Cardiac fibroblast (primary cell): ENCODE results near the gene SFI1.

Experiments
- DNase-seq, 2 donors: peaks; one replicate each; pipeline versions ENCODE4 v3.0.0 to v3.0.0-alpha.2; 2010; ENCODE audit warnings: low read depth in 2 of 2
- H3K4me3 ChIP-seq, 2 donors: replicated peaks in 1 of 2; 1 replicate in 1 of 2; 2 replicates in 1 of 2; pipeline ENCODE4 v1.5.1; 2011; ENCODE audit warnings: low read depth in 2 of 2, low read length in 2 of 2, mild to moderate bottlenecking in 2 of 2, moderate library complexity in 1 of 2
- CTCF ChIP-seq: IDR thresholded peaks from one replicate; pipeline ENCODE4 v1.5.1; 2011; ENCODE audit warnings: low read depth, mild to moderate bottlenecking, low read length, inconsistent platforms

The SFI1 gene

DNA sequence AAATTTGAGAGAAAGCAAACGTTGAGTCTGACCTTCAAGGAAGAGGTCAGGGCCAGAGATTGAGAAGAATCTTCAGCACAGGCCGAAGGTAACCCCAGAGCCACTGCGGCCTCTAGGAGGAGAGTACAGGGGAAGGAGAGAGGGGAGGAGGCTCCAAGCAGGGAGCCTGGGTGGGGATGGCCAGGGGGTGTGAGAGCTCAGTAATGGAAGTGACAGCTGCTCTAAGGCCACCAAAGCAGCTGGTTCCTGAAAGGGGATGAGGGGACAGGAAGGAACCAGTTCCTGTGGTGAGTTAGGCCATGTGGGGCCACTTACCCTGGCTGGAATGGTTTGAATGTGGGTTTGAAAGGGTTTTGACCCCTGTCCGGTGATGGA is 119.6 kb downstream of the SFI1 start:
- H3K4me3 ChIP-seq = no peak overlapping the region
- DNase-seq = no peak
- TF ChIP-seq CTCF = no peak

DNA sequence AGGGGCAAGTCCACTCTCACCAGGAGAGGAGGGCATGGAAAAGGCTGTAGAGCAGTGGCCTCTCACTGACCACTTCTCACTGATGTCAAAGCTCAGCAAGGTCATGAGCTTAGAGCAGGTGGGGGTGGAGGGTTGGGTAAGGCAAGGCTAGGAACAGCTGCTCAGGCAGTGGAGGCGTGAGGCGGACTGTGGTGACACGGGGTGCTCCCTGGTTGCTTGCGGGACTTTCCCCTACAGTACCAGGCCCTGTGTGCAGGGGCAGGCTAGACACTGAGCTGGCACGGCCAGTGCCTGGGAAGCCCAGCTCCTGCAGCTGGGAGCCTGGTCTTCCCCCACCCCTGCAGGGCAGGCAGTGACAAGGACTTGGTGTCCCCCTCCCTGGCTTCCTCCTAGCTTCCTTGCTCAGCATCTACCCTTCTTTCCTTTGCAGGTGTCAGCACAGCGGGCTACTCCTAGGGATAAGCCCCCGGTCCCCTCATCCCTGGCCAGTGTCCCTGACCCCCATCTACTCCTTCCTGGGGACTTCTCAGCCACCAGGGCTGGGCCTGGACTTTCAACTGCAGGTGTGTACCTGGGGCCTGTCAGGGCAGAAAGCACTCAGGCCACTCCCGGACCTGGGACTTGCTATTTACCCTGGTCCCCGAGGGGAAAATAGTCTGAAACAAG is 120.1 kb downstream of the SFI1 start:
- no peak for TF ChIP-seq CTCF
- H3K4me3 ChIP-seq = no peak overlapping the region
- DNase-seq = no peak

DNA sequence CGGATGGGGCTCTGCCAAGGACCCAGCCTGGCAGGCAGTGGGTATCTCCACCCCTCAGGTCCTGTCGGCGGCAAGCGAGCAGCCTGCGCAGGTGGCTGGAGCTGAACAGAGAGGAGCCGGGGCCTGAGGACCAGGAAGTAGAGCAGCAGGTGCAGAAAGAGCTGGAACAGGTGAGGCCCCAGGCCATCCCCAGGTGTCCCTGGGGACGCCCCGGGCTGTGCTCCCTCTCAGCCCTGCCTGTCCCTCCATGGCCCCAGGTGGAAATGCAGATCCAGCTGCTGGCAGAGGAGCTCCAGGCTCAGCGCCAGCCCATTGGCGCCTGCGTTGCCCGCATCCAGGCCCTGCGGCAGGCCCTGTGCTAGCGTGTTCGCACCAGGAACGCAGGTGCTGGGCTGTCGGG is 121.7 kb downstream of the SFI1 start:
- TF ChIP-seq CTCF = no peak
- no peak for DNase-seq
- no peak overlapping the region for H3K4me3 ChIP-seq

- no peak for DNase-seq
- TF ChIP-seq CTCF = no peak
Observed at GRCh38 chr22:31618471-31619176, 122.3 kb downstream of the SFI1 start.

DNA sequence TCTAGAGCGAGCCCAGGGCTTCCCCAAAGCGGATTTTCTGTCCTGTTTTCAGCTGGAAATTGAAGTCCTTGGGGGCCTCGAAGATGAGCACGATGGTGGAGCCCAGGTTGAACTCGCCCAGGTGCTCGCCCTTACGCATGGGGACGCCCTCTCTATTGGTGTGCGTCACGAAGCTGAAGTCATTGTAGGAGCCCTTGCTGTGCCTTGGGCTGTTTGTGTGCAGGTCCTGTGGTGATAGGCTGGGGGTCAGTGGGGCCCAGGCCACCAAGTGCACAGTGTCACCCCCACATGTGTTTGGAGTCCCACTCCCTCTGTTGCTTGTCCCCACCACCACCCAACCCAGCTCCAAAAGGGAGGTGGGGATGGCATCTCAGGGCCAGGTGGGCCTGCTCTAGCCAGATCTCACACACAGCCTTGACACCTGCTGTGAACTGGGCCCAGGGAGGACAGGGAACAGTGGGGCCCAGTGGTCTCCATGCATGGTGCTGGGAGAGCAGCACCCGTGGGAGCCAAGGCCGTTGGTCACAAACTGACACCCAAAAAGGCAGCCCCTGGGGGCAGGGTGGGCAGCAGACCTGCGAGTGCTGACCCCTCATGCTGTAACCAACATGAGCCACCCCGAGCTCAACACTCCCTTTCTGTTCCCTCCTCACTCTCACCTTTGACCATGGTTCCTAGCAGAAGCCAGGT is 123.4 kb downstream of the SFI1 start:
- TF ChIP-seq CTCF = no peak
- no peak for DNase-seq
- H3K4me3 ChIP-seq = no peak overlapping the region

More at GRCh38 chr22:31618471-31619176, 122.3 kb downstream of the SFI1 start:
- H3K4me3 ChIP-seq = no peak overlapping the region

DNA sequence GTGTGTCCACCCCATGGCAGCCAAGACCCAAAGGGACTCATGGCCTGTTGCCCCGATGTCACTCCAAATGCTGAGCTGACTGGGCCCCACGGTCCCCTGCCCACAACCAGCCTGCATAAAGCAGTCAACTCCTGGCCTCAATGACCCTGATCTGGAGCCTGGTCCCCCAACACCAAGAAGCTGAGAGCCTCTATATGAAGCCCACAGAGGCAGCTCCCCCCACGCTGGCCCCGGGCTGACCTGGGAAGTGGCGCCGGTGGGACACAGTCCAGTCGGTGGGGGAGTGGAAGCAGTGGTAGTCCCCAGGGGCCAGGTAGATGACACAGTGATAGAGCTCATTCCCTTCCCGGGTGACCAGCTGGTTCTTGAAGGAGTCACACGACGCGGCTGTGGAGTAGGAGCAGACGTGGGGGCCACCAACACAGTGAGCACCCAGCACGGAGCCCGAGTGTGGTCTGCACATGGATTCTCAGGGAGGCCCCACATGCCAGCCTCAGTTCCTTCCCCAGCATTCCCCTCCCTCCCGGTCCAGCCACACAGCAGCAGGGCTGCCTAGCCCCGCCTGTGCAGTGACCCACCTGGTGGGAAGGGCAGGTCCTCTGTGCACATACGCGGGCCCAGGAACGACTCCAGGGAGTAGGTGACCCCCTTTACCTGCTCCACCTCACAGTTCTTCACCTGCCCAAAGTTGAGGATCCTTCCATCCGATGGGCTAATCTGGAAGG is 124.6 kb downstream of the SFI1 start:
- no peak overlapping the region for H3K4me3 ChIP-seq
- DNase-seq = no peak
- TF ChIP-seq CTCF = no peak
